Myometrial cell (primary cell): ENCODE results near the gene RNASE2. TPM values are rescaled to one million over a fixed set of nuclear protein-coding genes. Genes with fewer than 3 reads are reported as not detected.

Source experiments
- total RNA-seq: library from RNA; depleted of rRNA; stranded (reverse); fragments of >200 nt; gene quantifications from 2 replicates; pipeline ENCODE4 v1.2.3, GENCODE V29; 2015

RNASE2 gene
- total RNA-seq = not detected in 2 replicates

DNA sequence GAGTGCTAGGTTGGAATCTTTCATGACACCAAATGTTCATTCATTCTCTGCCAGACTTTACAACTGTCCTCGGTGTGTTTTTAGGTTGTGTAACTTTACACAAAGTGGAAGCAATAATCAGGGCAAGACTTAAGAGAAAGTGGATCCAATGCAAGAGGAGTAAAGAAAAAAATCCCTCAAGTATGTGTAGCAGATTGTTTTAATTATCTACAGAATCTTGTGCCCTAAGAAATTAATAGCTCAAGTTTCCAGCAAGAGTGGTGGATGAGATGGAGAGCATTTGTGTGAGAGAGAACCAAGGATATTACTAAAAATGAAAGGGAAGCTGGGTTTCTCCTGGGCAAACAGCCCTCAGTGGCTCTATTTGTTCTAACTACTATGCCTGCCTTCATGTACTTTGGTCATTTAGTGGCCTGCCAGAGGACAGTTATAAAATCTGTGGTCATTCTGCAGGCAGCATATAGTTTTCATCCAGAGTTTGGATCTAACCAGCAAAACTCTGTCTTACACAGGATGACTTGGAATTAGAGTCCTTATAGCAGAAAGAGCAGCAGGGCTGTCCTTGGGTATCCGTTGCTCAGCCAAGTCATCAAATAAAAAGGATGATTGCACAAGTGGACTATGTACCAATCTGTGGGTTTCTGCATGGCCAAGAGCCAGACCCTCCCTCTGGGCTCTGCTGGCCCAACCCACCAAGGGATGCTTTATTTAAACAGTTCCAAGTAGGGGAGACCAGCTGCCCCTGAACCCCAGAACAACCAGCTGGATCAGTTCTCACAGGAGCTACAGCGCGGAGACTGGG lies at the start of gene RNASE2:
TSS of gene RNASE2 (plus strand) at position 752 of the 802 bp plus-strand sequence. CDS start 285 bp downstream, outside the sequence.

DNA sequence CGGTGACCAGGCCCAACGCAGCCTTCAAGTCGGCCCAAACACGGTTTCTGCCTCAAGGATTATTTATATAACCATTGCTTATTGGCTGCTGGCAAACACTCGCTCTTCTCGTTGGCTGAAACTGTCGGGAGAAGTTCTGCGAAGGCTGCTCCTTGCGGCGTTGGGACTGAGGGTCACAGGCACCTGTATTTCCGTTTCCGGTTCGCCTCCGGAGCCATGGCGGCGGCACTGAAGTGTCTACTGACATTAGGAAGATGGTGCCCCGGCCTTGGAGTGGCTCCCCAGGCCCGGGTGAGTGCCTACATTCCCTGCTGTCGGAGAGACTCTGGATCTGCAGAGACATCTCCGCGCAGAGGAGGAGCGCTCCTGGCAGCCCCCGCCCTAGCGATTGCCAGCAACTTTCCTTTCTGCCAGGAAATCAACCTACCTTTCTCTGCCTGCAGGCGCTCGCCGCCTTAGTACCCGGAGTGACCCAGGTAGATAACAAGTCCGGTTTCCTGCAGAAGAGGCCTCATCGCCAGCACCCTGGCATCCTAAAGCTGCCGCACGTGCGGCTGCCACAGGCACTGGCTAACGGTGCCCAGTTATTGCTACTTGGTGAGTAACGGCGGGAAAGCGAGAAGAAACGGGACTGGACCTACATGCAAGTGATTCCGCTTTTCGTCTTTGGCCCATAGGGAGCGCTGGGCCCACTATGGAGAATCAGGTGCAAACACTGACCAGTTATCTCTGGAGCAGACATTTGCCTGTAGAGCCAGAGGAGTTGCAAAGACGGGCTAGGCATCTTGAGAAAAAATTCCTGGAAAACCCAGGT lies 34.7 kb downstream of the RNASE2 start, which contains the start of gene METTL17:
TSS of gene METTL17 (plus strand) at position 194 of the 814 bp plus-strand sequence. CDS start at position 217, 23 bp downstream.

DNA sequence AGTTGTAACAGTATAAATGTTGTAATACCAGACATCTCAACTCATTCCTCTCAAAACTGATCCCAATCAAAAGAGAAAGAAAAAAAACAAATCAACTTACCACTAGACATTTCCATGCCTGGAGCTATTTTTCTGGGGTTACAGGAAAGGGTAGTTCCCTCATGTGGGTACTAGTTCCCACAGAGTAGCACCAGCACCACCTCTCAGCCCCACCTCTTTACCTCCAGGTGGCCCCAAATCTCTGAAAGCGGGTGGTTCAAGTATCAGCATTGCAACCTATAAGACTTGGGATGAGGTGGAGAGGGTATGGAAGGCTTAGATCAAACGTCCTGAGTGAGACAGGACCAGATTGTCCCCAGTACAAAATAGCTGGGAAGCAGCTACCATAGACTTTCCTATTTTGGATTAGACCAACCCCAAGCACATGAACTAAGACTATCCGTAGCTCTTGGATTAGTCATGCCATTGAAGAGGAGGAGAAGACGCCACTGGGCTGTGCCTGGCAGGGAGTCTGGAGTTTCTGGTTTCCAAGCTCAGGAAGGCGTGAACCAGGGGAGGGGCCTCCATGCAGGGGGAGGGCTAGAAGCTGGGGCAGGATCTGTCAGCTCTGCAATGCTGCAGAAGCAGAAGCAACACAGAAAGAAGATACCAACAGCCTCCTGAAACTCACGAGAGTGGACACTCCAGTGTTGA lies 43.5 kb downstream of the RNASE2 start, which contains the start of gene SLC39A2:
TSS of gene SLC39A2 (plus strand) at position 620 of the 693 bp plus-strand sequence. CDS start 154 bp downstream, outside the sequence.

Other genes starting within 250 kb of the RNASE2 start
- not detected in 2 replicates for gene EDDM3A, start 209.6 kb upstream of the RNASE2 start, total RNA-seq
- not detected in 2 replicates for gene EDDM3B, start 187.1 kb upstream of the RNASE2 start, total RNA-seq
- gene RNASE6, start 174.2 kb upstream of the RNASE2 start, total RNA-seq = not detected in 2 replicates
- not detected in 2 replicates for gene RNASE1, start 152.6 kb upstream of the RNASE2 start, total RNA-seq
- not detected in 2 replicates for gene RNASE3, start 64.1 kb upstream of the RNASE2 start, total RNA-seq
- 72.5 and 78.1 TPM in 2 replicates for gene METTL17, start 34.5 kb downstream of the RNASE2 start, total RNA-seq
- 0.18 and 0.58 TPM in 2 replicates for gene SLC39A2, start 43.8 kb downstream of the RNASE2 start, total RNA-seq
- 0.18 TPM in 1 of 2 replicates, not detected in the other for gene NDRG2, start 69.6 kb downstream of the RNASE2 start, total RNA-seq
- gene TPPP2, start 74.7 kb downstream of the RNASE2 start, total RNA-seq = not detected in 2 replicates
- not detected in 2 replicates for gene RNASE13, start 79.3 kb downstream of the RNASE2 start, total RNA-seq
- not detected in 2 replicates for gene RNASE7, start 86.9 kb downstream of the RNASE2 start, total RNA-seq
- not detected in 2 replicates for gene RNASE8, start 102.3 kb downstream of the RNASE2 start, total RNA-seq
- gene ARHGEF40, start 114.8 kb downstream of the RNASE2 start, total RNA-seq = 20.9 and 30.8 TPM in 2 replicates
- gene ZNF219, start 143.2 kb downstream of the RNASE2 start, total RNA-seq = 0.29 and 1.1 TPM in 2 replicates
- gene TMEM253, start 145.6 kb downstream of the RNASE2 start, total RNA-seq = not detected in 2 replicates
- not detected in 2 replicates for gene OR5AU1, start 200.6 kb downstream of the RNASE2 start, total RNA-seq